Retina (tissue), 1 donor: Measurements from ENCODE around the gene GPR161.
"Not testable (repeated sequence)": the region's sequence is repeated elsewhere in the genome, so short reads cannot be mapped to it uniquely, and the experiment has no call there.

Experiments
- DNase-seq: peaks from one replicate; pipeline ENCODE4 v3.0.0-alpha.2; 2016

Gene GPR161

DNA sequence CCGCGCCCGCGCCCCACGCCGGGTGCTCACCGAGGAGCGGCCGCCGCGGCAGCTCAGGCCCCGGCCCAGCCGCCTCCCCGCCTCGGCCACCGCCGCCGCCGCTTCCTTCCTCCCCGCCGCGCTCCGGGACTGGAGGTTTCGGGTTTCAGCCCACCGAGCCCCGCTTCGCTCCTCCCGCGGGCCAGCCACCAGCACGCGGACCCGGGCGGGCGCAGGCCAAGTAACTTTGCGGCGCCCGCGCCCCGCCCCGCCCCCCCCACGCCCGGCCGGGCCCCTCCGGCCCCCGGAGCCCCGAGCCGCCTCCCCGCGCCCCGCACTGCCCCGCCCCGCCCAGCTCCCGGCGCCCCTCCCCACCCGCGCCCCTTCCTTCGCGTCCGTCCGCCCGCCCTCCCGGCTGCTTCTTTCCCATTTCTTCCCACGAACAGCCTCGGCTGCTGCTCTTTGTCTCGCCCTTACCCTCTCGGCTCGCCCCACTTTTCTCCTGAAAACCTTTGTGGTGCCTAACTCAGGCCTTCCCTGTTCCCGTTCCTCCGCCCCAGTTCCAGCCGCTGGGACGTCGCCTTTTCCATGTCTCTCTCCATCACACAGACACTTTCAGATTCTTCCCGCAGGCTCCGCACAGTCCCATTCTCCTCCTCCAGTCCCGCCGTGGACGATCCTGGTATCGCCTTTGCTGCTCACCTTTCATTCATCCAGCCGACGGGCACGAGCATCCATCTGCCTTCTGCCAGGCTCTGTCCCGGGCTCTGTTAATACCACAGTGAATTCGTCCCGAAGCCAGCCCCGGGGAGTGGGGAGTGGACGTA lies at the start of gene GPR161:
GPR161 (minus strand) TSS at position 222 of the 806 bp plus-strand sequence. CDS start 32,080 bp downstream, outside the sequence.
- DNase-seq, result peak; percentile 89

- DNase-seq, result not testable (repeated sequence)
Observed at GRCh38 chr1:168181063-168181720, 44.5 kb upstream of the GPR161 start.

DNA sequence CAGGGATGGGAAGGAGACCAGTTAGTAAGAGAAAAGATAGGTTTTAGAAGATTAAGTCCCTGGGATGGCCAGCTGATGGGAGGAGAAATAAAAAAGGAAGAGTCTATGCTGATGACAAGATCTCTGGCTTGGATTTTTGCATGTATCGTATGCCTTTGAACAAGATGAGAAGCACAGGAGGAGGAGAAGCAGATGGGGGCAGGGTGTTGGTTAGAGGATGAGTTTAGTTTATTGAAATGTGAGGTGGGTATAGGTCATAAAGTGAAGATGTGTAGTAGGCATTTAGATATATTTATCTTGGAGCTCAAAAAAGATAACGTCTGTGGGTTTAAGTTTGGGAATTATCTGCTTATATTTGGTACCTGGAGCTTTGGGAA lies 43.4 kb upstream of the GPR161 start:
- DNase-seq, result no peak

DNA sequence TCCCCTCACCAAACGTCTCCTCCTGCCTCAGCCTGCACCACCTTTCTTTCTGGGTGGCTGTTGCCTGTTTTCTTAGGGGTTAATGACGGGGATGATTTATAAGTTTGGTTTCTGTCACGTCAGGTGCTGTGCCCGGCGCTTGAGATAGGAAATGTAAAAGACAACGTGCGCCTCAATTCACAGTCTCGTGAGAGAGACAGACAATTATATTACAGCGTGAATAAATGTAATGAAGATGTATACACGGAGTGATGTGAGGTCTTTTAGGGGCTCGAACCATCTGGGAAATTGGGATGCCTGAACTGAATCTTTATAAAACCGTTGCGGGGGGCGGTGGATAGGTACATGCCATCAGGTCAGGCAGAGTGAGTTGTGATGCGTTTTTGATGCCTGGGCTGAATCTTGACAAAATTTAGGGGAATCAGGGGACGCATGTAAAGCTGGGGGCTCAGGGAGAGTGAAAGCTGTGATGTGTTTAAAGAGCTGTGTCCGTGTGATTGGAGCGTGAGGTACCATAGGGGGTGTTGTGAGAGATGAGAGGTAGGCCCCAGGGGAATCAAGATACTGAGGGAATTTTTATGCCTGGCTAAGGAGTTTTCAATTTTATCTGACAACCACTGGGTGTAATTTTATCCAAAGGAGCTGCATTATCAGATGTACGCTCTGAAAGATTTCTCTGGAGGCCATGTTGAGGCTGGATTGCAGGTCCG lies 42.9 kb upstream of the GPR161 start:
- DNase-seq, result no peak

DNA sequence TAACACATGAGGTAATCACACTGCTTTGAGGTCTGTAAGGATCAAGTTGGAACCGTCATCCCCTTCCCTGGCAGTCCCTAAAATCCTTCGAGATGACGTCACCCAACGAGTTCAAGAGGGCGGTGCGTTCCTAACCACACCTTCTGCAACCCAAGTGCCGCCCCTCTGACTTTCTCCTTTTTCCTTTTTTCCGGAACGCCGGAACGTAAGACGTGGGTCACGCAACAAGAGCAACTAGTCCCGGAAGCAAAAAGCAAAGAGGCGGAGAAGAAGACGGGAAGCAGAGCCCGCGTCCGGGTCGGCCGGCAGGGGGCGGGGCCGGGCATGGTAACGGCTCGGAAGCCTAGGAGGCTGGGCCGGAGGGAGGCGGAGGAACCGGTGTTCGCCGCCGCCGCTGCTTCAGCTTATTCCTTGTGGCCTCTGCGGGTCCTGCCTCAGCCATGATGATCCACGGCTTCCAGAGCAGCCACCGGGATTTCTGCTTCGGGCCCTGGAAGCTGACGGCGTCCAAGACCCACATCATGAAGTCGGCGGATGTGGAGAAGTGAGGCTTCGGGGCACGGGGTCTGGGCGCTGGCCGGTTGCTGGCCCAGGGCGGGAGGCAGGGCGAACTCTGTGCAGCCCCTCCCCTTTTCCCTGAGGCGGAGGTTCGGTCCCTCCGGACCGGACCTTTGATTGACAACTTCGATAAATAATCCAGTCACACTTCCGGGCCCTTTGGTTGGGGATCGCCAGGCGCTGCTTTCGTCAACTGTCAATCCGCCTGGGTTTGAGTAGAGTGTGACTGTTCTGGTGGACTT lies 42.1 kb upstream of the GPR161 start, which contains the start of gene TIPRL:
TIPRL (plus strand) TSS at position 325 of the 800 bp plus-strand sequence; CDS start at position 441, 116 bp downstream.
- DNase-seq, result peak; percentile 98

- DNase-seq, result no peak
Observed at GRCh38 chr1:168178227-168178637, 41.5 kb upstream of the GPR161 start.

- DNase-seq, result no peak
Observed at GRCh38 chr1:168172250-168172915, 35.7 kb upstream of the GPR161 start.

DNA sequence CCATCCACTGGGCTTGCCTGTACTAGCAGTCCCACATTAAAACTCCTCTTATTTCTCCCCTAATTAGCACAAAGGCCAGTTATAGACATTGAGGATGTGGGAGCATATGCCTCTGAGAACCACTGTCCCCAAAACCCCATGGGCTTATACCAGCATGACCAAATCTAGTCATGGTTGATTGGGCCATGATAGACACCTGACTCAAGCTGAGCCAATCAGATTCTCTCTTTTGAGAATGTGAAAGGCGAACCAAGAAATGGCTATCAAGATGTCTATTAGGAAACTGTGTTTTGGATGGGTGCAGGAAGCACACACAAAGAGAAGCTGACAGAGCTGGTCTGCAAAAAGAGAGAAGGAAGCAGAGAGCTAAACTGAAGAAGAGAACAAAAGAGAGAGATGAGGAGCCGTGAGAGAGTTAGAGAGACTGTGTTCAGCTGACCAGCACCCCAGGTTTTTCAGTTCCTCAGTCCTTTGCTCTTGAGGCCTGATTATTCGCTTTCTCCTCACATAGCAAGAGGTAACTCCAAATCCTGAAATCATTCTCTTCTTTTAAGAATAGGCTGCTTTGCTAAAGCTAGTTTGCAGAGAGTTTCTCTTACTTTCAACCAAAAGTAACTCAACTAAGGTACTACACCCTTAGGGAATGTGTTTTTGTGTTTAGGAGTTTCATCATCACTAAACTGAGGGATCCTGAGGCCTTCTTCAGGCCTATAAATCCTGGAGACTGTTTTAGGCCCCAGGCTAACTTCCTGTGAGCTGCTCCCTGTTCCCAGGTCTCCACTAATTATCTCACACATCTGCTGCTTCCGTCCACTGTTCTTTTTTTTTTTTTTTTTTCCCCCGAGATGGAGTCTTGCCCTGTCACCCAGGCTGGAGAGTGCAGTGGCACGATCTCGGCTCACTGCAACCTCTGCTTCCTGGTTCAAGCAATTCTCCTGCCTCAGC lies 34.1 kb upstream of the GPR161 start:
- DNase-seq, result no peak

DNA sequence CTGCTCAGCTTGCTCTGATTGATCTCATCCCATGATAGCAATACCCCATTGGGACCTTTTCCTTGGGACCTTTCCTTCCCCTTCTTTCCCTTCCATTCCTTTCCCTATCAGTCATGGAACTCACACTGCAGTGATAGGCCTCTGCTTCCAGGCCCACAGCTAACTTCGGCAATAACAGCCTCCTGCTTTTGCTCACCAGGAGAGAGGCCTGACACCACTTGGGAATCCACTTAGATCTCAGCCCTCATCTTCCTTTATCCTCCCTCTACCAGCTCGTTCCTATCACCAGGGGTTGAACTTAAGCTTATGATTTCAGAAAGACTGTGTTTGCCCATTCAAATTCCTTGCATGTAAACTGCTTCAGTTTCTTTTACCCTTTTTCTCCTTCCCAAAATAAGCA lies 31.1 kb upstream of the GPR161 start:
- DNase-seq, result no peak

- DNase-seq, result no peak
Observed at GRCh38 chr1:168164771-168165170, 28.0 kb upstream of the GPR161 start.

- no peak for DNase-seq
Observed at GRCh38 chr1:168163670-168164069, 26.9 kb upstream of the GPR161 start.

DNA sequence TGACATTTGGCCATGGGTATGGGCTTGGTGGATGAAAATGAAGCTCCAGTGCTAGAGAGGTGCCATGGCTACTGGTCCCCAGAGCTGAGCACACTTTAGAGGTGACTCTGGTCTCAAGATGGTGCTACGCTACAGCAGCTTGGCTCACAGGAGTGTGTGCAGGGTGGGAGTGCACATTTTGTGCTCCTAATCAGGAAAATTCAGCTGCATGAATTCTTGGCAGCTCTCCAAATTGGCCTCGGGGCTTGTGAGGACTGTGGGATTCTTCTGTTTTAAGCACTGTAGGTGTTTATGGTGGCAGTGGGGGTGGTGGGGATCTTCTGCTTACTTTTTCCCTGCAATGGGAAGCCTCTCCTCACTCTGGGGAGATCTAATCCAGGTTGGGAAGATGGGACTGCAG lies 24.7 kb upstream of the GPR161 start:
- no peak for DNase-seq

DNA sequence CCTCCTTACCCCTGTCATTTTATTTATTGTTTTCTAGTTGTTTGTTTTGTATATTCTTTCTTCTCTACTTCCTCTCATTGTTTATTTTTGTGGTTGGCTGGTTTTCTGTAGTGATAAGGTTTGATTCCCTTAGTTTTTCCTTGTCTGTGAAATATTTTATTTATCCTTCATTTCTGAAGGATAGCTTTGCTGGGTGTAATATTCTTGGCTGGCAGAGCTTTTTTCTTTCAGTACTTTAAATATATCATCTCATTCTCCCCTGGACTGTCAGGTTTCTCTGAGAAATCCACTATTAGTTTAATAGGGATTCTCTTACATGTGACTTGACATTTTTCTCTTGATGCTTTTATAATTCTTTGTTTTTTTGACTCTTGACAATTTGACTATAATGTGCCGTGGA lies 23.2 kb upstream of the GPR161 start:
- no peak for DNase-seq

DNA sequence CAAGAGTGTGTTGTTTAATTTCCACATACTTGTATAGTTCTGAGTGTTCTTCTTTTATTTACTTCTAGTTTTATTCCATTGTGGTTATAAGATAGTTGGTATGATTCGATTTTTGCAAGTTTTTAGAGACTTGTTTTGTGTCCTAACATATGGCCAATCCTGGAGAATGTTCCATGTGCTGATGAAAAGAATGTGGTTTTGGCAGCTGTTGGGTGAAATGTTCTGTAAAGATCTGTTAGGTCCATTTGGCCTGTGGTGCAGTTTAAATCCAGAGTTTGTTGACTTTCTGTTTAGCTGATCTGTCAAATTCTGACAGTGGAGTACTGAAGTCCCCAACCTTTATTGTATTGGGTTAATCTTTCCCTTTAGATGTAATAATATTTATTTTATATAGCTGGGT lies 22.5 kb upstream of the GPR161 start:
- DNase-seq, result no peak

DNA sequence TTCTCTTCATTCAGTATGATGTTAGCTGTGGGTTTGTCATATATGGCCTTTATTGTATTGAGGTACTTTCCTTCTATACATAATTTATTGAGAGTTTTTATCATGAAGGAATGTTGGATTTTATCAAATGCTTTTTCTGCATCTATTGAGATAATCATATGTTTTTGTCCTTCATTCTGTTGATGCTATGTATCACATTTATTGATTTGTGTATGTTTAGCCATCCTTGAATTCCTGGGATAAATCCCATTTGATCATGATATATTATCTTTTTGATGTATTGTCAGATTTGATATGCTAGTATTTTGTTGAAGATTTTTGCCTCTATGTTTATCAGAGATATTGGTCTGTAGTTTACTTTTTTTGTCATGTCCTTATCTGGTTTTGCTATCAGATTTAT lies 20.9 kb upstream of the GPR161 start:
- no peak for DNase-seq

DNA sequence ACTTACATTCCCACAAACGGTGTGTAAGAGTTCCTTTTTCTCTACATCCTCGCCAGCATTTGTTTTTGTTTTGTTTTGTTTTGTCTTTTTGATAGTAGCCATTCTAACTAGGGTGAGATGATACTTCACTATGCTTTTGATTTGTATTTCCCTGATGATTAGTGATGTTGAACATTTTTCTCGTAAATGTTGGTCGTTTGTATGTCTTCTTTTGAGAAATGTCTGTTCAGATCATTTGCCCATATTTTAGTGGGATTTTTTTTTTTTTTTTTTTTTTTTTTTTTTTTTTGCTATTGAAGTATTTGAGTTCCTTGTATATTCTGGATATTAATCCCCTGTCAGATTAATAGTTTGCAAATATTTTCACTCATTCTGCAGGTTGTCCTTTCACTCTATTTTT lies 19.2 kb upstream of the GPR161 start:
- no peak for DNase-seq

- DNase-seq, result not testable (repeated sequence)
Observed at GRCh38 chr1:168154707-168155106, 18.0 kb upstream of the GPR161 start.

GRCh38 chr1:168151935-168152334 lies 15.2 kb upstream of the GPR161 start:
- DNase-seq, result no peak

DNA sequence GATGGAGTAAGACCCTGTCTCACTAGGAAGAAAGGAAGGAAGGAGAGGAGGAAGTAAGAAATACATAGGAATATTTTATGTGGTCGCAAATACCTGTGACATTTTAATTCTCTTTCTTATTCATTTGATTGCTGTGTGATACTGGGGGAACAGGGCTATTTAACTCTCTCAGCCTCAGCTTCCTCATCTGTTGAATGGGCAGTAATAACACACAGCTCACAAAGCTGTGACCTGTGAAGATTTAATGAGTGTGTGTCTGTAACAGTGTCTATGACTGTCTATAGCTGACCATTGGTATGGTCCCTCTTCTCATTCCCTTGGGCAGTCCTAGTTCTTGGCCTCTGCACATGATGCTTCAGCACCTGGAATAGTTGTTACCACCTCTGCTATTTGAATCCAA lies 13.6 kb upstream of the GPR161 start:
- no peak for DNase-seq

GRCh38 chr1:168148916-168149315 lies 12.2 kb upstream of the GPR161 start:
- DNase-seq, result no peak

GRCh38 chr1:168146626-168147025 lies 9.9 kb upstream of the GPR161 start:
- no peak for DNase-seq
